ENCODE measurements around the gene FTO.

- no peak for TF ChIP-seq MAFK (IDR thresholded peaks at IDR 0.05; ENCODE audit: partially characterized antibody)
- no peak for TF ChIP-seq CHD2 (IDR thresholded peaks at IDR 0.05; ENCODE audit: low read length, partially characterized antibody)
Observed at GRCh38 chr16:53726625-53727024, 22.7 kb downstream of the FTO start.

Data from A549 (cell line).